Left lung (tissue), 10 donors: ENCODE measurements around the gene SLC25A21. TPM values are rescaled to one million over a fixed set of nuclear protein-coding genes. Genes with fewer than 3 reads are reported as not detected.
A peak's percentile ranks its signal among the peaks of the same experiment; 100 is the strongest.

ENCODE experiments used
- ATAC-seq: fragments of 200-7000 bp; cut with Tn5 transposase; one replicate; pipeline ENCODE4 v1.9.1; 2020; ENCODE audit warnings: moderate library complexity
- DNase-seq, 4 donors: peaks; one replicate each; pipeline ENCODE4 v3.0.0-alpha.2; 2013 to 2020
- H3K27ac ChIP-seq, 2 donors: fragments of 200-600 bp; sonication (generic) in 1 of 2; one replicate each; pipeline versions ENCODE4 v1.5.0 to v1.8.0; 2020 to 2021
- H3K27me3 ChIP-seq, 2 donors: fragments of 200-600 bp; sonication (generic) in 1 of 2; one replicate each; pipeline versions ENCODE4 v1.5.0 to v1.8.0; 2020 to 2021
- H3K36me3 ChIP-seq, 2 donors: fragments of 200-600 bp; sonication (generic) in 1 of 2; one replicate each; pipeline versions ENCODE4 v1.5.0 to v1.8.0; 2020 to 2021
- H3K4me1 ChIP-seq, 2 donors: fragments of 200-600 bp; one replicate each; pipeline ENCODE4 v1.8.0; 2021
- H3K4me3 ChIP-seq, 2 donors: fragments of 200-600 bp; sonication (generic) in 1 of 2; one replicate each; pipeline versions ENCODE4 v1.5.0 to v1.8.0; 2020 to 2021; ENCODE audit warnings: mild to moderate bottlenecking in 1 of 2
- H3K9me3 ChIP-seq, 2 donors: fragments of 200-600 bp; sonication (generic) in 1 of 2; one replicate each; pipeline versions ENCODE4 v1.5.0 to v1.8.0; 2020 to 2021
- intact Hi-C, 2 donors: fragments of 100-400 bp; cut with DNase I; formaldehyde crosslinking; loops; one replicate each; pipeline versions ENCODE4 v1.11.2 to v1.14.2; 2022
- polyA plus RNA-seq, 6 donors: library from polyadenylated mRNA; unstranded; fragments of 120-200 nt; gene quantifications; one replicate each; pipeline ENCODE4 v1.2.1, GENCODE V29; 2013; ENCODE audit not compliant: insufficient read length in 6 of 6
- total RNA-seq, 2 donors: library from RNA; stranded (reverse); fragmentation: NEBNext Ultra II Directional; extraction: Animal tissue kit (Norgen Biotek cat#: 25700); gene quantifications; one replicate each; pipeline ENCODE4 v1.2.1, GENCODE V29; 2021
- TF ChIP-seq, protein P1 (sequence below), 2 donors: fragments of 200-600 bp; sonication (generic) in 1 of 2; IDR thresholded peaks; one replicate each; pipeline versions ENCODE4 v1.5.0 to v1.8.0; 2021; ENCODE audit warnings: antibody characterized with exemption in 2 of 2
- donor health status: DM: no; HTN: yes; CAD: no.
- donor health status: DM: no; HTN: no; CAD: no.

Gene SLC25A21
- total and polyA plus RNA-seq, 8 donors: 0.47 to 3.7 (median 2.7) TPM

DNA sequence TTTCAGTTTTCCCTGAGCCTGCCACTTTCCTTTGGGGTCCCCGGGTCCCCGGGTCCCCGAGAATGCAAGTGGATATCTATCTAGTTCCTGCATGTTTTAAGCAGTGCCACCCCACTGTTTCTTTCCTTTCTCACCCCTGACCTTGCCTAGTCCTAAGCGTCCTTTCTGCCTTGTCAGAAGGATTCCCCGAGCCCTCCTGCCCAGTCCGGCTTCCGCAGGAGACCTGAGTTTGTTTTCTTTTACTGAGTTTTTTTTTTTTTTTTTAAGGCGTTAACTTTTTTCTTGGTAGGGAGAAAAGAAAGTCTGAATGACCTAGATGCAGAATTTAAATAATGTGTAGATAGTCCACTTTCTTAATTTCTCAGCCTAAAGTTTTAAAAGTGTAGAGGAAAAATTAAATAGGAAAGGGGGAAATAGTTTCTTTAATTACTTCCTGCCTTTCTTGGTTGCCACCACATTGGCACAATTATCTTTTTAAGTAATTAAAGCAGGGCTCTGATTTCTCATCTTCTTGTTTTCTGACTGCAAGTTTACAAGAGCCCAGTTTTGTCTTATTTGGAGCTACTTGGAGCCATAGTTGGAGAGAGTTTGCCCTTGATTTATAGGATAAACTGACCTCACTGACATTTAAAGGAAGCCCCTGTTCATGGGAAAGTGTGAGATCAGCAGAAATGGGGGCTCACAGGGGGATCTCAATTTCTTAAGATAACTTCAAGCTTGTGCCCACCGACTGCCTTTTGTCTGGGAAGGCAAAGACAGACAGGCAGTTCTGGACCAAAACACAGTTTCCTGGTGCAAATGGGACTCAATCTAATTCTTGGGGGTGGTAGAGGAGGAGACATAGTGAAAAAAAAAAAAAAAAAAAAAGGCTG lies 507.8 kb downstream of the SLC25A21 start:
- ATAC-seq (no peak), DNase-seq (no peak)
- Histone ChIP-seq H3K36me3 (no peaks in the 10 kb centered on the region), H3K4me1 (peaks cover 15 to 35% of the 10 kb centered on the region in 2 donors), H3K9me3 (no peaks in the 10 kb centered on the region), H3K27me3 (peaks cover 91 to 100% of the 10 kb centered on the region in 2 donors), H3K4me3 (no peak overlapping the region), H3K27ac (no peak overlapping the region)
- intact Hi-C loops: no loop called here
- TF ChIP-seq, protein P1, sequence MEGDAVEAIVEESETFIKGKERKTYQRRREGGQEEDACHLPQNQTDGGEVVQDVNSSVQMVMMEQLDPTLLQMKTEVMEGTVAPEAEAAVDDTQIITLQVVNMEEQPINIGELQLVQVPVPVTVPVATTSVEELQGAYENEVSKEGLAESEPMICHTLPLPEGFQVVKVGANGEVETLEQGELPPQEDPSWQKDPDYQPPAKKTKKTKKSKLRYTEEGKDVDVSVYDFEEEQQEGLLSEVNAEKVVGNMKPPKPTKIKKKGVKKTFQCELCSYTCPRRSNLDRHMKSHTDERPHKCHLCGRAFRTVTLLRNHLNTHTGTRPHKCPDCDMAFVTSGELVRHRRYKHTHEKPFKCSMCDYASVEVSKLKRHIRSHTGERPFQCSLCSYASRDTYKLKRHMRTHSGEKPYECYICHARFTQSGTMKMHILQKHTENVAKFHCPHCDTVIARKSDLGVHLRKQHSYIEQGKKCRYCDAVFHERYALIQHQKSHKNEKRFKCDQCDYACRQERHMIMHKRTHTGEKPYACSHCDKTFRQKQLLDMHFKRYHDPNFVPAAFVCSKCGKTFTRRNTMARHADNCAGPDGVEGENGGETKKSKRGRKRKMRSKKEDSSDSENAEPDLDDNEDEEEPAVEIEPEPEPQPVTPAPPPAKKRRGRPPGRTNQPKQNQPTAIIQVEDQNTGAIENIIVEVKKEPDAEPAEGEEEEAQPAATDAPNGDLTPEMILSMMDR (IDR thresholded peaks at IDR 0.05): no peak

DNA sequence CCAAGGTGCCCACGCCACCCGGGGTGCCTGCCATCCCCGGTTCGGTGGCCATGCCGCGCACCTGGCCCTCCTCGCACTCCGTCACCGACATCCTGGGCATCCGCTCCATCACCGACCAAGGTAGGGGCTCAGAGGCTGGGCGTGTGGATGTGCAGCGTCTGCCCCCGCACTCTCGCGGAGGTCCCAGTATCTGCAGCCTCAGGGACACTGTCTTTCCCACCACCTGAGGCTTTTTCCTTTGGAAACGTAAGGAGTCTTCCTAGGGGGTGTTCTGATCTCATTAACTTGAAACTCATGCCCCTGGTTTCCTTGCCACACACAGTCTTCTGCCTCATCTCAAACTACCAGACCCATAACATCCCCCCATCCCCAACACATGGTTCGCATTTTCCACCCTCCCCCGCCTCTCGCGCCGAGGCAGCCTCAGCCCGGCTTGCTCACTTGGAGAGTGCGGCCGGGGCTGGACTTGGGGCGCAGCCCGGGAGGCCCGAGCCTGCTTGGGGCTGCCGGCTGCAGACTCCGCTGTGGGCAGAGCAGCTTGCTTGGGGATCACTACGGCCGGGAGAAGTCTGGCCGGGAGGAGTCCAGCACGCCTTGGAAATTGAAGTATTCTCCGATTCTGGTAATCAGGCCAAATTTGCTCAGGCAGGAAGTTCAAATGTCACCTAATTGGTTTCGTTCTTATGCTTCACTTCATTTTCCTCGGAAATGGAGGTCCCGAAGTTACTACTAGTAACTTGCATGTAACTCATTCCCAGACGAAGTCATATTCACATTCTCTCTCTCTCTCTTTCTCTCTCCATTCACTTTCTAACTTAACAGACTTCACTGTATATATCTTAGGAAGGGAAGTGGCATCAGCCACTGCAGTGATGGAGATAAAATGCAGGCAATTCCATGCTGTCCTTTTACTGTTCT lies 508.7 kb downstream of the SLC25A21 start:
- Histone ChIP-seq H3K9me3 (no peaks in the 10 kb centered on the region), H3K27ac (no peak overlapping the region), H3K4me3 (no peak overlapping the region), H3K27me3 (peaks cover 100% of the 10 kb centered on the region in 2 donors), H3K4me1 (peaks cover 15 to 35% of the 10 kb centered on the region in 2 donors), H3K36me3 (no peaks in the 10 kb centered on the region)
- intact Hi-C loops: no loop called here
- ATAC-seq (peak; percentile 13), DNase-seq (peak in 1 of 4 donors; percentile 78)
- TF ChIP-seq, protein P1 (IDR thresholded peaks at IDR 0.05): no peak

DNA sequence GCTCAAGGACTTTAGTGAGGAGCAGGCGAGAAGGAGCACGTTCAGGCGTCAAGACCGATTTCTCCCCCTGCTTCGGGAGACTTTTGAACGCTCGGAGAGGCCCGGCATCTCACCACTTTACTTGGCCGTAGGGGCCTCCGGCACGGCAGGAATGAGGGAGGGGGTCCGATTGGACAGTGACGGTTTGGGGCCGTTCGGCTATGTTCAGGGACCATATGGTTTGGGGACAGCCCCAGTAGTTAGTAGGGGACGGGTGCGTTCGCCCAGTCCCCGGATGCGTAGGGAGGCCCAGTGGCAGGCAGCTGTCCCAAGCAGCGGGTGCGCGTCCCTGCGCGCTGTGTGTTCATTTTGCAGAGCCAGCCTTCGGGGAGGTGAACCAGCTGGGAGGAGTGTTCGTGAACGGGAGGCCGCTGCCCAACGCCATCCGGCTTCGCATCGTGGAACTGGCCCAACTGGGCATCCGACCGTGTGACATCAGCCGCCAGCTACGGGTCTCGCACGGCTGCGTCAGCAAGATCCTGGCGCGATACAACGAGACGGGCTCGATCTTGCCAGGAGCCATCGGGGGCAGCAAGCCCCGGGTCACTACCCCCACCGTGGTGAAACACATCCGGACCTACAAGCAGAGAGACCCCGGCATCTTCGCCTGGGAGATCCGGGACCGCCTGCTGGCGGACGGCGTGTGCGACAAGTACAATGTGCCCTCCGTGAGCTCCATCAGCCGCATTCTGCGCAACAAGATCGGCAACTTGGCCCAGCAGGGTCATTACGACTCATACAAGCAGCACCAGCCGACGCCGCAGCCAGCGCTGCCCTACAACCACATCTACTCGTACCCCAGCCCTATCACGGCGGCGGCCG lies 509.6 kb downstream of the SLC25A21 start:
- TF ChIP-seq, protein P1 (IDR thresholded peaks at IDR 0.05): no peak
- Histone ChIP-seq H3K36me3 (no peaks in the 10 kb centered on the region), H3K4me3 (peak overlapping the region in 1 of 2 donors; percentile 25), H3K27me3 (peaks cover 100% of the 10 kb centered on the region in 2 donors), H3K9me3 (no peaks in the 10 kb centered on the region), H3K27ac (no peak overlapping the region), H3K4me1 (peaks cover 15 to 38% of the 10 kb centered on the region in 2 donors)
- ATAC-seq (peak; percentile 4), DNase-seq (peak in 1 of 4 donors; percentile 77)
- intact Hi-C loops: no loop called here

DNA sequence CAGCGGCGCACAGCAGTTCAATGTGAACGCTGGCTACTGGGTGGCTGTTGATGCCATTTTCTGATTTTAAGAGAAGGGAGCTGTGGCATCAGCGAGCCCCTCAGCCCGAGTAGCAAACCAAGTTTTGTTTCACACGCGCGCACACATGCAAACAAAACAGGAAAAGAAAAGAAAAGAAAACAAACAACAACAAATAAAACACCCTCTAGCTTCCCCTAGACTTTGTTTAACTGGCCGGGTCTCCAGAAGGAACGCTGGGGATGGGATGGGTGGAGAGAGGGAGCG lies 510.2 kb downstream of the SLC25A21 start:
- intact Hi-C loops: no loop called here
- Histone ChIP-seq H3K9me3 (no peaks in the 10 kb centered on the region), H3K27me3 (peaks cover 100% of the 10 kb centered on the region in 2 donors), H3K27ac (no peak overlapping the region), H3K36me3 (no peaks in the 10 kb centered on the region), H3K4me3 (peak overlapping the region; percentile 9 to 25), H3K4me1 (peaks cover 15 to 43% of the 10 kb centered on the region in 2 donors)
- DNase-seq: no peak
- ATAC-seq: no peak
- TF ChIP-seq, protein P1 (IDR thresholded peaks at IDR 0.05): no peak
